ENCODE data around the gene RPAP2. TPM values are rescaled to one million over a fixed set of nuclear protein-coding genes. Genes with fewer than 3 reads are reported as not detected.

Gene RPAP2
- total RNA-seq, 1 experiment from 2014 or later: 19.8 TPM

DNA sequence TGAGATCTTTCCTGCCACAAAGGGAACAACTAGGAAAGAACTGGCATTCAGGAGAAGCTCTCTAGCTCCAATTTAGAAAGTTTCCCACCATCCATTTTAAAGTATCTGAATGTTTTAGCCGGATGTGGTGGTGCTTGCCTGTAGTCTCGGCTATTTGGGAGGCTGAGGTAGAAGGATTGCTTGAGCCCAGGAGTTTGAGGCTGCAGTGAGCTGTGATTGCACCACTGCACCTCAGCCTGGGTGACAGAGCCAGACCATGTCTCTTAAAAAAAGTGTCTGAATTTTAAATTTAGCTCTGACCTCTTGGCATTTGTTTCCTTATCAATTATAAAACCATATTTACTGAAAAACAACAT is 67.2 kb downstream of the RPAP2 start:
- H3K9me3 Mint-ChIP-seq: no peaks in the 10 kb centered on the region
- no peaks in the 10 kb centered on the region for H3K4me1 Mint-ChIP-seq
- H3K27ac Mint-ChIP-seq: no peak overlapping the region
- TF ChIP-seq, protein P1, sequence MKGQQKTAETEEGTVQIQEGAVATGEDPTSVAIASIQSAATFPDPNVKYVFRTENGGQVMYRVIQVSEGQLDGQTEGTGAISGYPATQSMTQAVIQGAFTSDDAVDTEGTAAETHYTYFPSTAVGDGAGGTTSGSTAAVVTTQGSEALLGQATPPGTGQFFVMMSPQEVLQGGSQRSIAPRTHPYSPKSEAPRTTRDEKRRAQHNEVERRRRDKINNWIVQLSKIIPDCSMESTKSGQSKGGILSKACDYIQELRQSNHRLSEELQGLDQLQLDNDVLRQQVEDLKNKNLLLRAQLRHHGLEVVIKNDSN (CRISPR knock-in tag; IDR thresholded peaks at IDR 0.05): no peak
- TF ChIP-seq, protein P2, sequence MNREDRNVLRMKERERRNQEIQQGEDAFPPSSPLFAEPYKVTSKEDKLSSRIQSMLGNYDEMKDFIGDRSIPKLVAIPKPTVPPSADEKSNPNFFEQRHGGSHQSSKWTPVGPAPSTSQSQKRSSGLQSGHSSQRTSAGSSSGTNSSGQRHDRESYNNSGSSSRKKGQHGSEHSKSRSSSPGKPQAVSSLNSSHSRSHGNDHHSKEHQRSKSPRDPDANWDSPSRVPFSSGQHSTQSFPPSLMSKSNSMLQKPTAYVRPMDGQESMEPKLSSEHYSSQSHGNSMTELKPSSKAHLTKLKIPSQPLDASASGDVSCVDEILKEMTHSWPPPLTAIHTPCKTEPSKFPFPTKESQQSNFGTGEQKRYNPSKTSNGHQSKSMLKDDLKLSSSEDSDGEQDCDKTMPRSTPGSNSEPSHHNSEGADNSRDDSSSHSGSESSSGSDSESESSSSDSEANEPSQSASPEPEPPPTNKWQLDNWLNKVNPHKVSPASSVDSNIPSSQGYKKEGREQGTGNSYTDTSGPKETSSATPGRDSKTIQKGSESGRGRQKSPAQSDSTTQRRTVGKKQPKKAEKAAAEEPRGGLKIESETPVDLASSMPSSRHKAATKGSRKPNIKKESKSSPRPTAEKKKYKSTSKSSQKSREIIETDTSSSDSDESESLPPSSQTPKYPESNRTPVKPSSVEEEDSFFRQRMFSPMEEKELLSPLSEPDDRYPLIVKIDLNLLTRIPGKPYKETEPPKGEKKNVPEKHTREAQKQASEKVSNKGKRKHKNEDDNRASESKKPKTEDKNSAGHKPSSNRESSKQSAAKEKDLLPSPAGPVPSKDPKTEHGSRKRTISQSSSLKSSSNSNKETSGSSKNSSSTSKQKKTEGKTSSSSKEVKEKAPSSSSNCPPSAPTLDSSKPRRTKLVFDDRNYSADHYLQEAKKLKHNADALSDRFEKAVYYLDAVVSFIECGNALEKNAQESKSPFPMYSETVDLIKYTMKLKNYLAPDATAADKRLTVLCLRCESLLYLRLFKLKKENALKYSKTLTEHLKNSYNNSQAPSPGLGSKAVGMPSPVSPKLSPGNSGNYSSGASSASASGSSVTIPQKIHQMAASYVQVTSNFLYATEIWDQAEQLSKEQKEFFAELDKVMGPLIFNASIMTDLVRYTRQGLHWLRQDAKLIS (CRISPR knock-in tag; IDR thresholded peaks at IDR 0.05; ENCODE audit: borderline replicate concordance): no peak
- H3K27me3 Mint-ChIP-seq (ENCODE audit: low read depth): no peaks in the 10 kb centered on the region
- CTCF ChIA-PET: no interaction called here
- H3K4me3 Mint-ChIP-seq: no peak overlapping the region
- ATAC-seq: no peak
- POLR2A ChIA-PET: no interaction called here
- H3K36me3 Mint-ChIP-seq: 0 out of 2 replicates have a peak, but pooled peaks cover 3% of the 10 kb centered on the region
- no peak for DNase-seq (ENCODE audit: low spot score)

DNA sequence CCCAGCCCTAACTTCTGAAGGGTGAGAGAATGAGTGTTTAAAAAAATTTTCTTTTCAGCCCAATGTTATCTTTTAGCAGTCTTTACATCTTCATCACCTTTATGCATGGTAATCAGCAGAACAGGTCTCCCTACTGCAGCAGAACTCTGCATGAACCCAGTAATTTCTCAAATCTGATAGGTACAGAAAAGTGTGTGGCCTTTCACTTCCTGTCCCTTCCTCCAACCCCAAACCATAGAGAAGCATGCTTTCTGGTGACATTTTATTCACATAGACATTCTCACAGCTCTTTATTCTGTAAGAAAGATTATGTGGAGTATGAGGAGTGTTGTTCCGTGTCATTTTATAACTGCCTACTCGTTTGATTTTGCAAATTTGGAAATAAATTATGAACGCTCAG is 68.6 kb downstream of the RPAP2 start:
- no peaks in the 10 kb centered on the region for H3K9me3 Mint-ChIP-seq
- H3K27me3 Mint-ChIP-seq (ENCODE audit: low read depth): no peaks in the 10 kb centered on the region
- no peak overlapping the region for H3K27ac Mint-ChIP-seq
- CTCF ChIA-PET: no interaction called here
- DNase-seq (ENCODE audit: low spot score): no peak
- POLR2A ChIA-PET: no interaction called here
- H3K4me3 Mint-ChIP-seq: no peak overlapping the region
- no peak for ATAC-seq
- no peak for TF ChIP-seq NR2C2 (CRISPR knock-in tag; IDR thresholded peaks at IDR 0.05)
- no peak for TF ChIP-seq RELA (CRISPR knock-in tag; IDR thresholded peaks at IDR 0.05; ENCODE audit: borderline replicate concordance)
- TF ChIP-seq ATF1 (CRISPR knock-in tag; IDR thresholded peaks at IDR 0.05): no peak
- no peak for TF ChIP-seq ZNF317 (CRISPR knock-in tag; IDR thresholded peaks at IDR 0.05; ENCODE audit: borderline replicate concordance, low read depth)
- no peak for TF ChIP-seq SMAD4 (CRISPR knock-in tag; IDR thresholded peaks at IDR 0.05)
- TF ChIP-seq, protein P3, sequence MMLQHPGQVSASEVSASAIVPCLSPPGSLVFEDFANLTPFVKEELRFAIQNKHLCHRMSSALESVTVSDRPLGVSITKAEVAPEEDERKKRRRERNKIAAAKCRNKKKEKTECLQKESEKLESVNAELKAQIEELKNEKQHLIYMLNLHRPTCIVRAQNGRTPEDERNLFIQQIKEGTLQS (CRISPR knock-in tag; conservative IDR thresholded peaks at IDR 0.05): no peak
- no peak for TF ChIP-seq ZNF219 (CRISPR knock-in tag; IDR thresholded peaks at IDR 0.05; ENCODE audit: borderline replicate concordance)
- TF ChIP-seq SOX15 (CRISPR knock-in tag; IDR thresholded peaks at IDR 0.05): no peak
- no peak for TF ChIP-seq ZNF232 (CRISPR knock-in tag; IDR thresholded peaks at IDR 0.05)
- no peak for TF ChIP-seq HMGA2 (CRISPR knock-in tag; IDR thresholded peaks at IDR 0.05)
- TF ChIP-seq, protein P4, sequence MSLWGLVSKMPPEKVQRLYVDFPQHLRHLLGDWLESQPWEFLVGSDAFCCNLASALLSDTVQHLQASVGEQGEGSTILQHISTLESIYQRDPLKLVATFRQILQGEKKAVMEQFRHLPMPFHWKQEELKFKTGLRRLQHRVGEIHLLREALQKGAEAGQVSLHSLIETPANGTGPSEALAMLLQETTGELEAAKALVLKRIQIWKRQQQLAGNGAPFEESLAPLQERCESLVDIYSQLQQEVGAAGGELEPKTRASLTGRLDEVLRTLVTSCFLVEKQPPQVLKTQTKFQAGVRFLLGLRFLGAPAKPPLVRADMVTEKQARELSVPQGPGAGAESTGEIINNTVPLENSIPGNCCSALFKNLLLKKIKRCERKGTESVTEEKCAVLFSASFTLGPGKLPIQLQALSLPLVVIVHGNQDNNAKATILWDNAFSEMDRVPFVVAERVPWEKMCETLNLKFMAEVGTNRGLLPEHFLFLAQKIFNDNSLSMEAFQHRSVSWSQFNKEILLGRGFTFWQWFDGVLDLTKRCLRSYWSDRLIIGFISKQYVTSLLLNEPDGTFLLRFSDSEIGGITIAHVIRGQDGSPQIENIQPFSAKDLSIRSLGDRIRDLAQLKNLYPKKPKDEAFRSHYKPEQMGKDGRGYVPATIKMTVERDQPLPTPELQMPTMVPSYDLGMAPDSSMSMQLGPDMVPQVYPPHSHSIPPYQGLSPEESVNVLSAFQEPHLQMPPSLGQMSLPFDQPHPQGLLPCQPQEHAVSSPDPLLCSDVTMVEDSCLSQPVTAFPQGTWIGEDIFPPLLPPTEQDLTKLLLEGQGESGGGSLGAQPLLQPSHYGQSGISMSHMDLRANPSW (CRISPR knock-in tag; conservative IDR thresholded peaks at IDR 0.05; ENCODE audit: low read depth): no peak
- no peaks in the 10 kb centered on the region for H3K4me1 Mint-ChIP-seq
- H3K36me3 Mint-ChIP-seq: 0 out of 2 replicates have a peak, but pooled peaks cover 3% of the 10 kb centered on the region

DNA sequence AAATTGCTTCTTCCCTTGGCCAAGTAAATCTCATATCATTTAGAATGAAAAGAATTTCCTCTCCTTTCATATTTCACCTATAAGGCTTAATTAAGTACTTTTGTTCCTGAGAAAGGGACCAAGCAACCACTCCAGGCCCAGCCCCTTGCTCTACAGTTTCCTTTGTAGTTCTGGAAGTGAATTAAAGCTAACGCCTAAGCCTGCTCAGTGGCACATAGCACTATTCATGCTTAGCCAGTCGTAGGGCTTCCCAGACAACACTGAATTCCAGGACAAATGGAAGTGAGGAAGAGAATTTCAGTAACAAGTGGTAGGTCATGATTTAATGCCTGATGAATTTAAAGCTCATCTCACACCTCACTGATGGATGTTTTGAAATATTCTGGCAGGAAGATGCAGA is 73.3 kb downstream of the RPAP2 start:
- ChIA-PET POLR2A (no interaction called here), CTCF (no interaction called here)
- no peaks in the 10 kb centered on the region for H3K27me3 Mint-ChIP-seq (ENCODE audit: low read depth)
- no peaks in the 10 kb centered on the region for H3K9me3 Mint-ChIP-seq
- H3K36me3 Mint-ChIP-seq: 0 out of 2 replicates have a peak, but pooled peaks cover 3% of the 10 kb centered on the region
- DNase-seq (ENCODE audit: low spot score): no peak
- no peak overlapping the region for H3K4me3 Mint-ChIP-seq
- no peaks in the 10 kb centered on the region for H3K4me1 Mint-ChIP-seq
- no peak for ATAC-seq
- H3K27ac Mint-ChIP-seq: no peak overlapping the region
- no peak for TF ChIP-seq NR1H2 (CRISPR knock-in tag; IDR thresholded peaks at IDR 0.05)
- TF ChIP-seq, protein P3 (CRISPR knock-in tag; conservative IDR thresholded peaks at IDR 0.05): no peak
- TF ChIP-seq NFYB (CRISPR knock-in tag; conservative IDR thresholded peaks at IDR 0.05; ENCODE audit: low read depth): no peak
- TF ChIP-seq, protein P5, sequence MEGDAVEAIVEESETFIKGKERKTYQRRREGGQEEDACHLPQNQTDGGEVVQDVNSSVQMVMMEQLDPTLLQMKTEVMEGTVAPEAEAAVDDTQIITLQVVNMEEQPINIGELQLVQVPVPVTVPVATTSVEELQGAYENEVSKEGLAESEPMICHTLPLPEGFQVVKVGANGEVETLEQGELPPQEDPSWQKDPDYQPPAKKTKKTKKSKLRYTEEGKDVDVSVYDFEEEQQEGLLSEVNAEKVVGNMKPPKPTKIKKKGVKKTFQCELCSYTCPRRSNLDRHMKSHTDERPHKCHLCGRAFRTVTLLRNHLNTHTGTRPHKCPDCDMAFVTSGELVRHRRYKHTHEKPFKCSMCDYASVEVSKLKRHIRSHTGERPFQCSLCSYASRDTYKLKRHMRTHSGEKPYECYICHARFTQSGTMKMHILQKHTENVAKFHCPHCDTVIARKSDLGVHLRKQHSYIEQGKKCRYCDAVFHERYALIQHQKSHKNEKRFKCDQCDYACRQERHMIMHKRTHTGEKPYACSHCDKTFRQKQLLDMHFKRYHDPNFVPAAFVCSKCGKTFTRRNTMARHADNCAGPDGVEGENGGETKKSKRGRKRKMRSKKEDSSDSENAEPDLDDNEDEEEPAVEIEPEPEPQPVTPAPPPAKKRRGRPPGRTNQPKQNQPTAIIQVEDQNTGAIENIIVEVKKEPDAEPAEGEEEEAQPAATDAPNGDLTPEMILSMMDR (IDR thresholded peaks at IDR 0.05): no peak
- TF ChIP-seq, protein P6, sequence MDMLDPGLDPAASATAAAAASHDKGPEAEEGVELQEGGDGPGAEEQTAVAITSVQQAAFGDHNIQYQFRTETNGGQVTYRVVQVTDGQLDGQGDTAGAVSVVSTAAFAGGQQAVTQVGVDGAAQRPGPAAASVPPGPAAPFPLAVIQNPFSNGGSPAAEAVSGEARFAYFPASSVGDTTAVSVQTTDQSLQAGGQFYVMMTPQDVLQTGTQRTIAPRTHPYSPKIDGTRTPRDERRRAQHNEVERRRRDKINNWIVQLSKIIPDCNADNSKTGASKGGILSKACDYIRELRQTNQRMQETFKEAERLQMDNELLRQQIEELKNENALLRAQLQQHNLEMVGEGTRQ (CRISPR knock-in tag; IDR thresholded peaks at IDR 0.05): no peak
- TF ChIP-seq FOXP1 (CRISPR knock-in tag; IDR thresholded peaks at IDR 0.05; ENCODE audit: borderline replicate concordance): no peak
- TF ChIP-seq, protein P7, sequence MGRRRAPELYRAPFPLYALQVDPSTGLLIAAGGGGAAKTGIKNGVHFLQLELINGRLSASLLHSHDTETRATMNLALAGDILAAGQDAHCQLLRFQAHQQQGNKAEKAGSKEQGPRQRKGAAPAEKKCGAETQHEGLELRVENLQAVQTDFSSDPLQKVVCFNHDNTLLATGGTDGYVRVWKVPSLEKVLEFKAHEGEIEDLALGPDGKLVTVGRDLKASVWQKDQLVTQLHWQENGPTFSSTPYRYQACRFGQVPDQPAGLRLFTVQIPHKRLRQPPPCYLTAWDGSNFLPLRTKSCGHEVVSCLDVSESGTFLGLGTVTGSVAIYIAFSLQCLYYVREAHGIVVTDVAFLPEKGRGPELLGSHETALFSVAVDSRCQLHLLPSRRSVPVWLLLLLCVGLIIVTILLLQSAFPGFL (CRISPR knock-in tag; IDR thresholded peaks at IDR 0.05; ENCODE audit: borderline replicate concordance): no peak
- TF ChIP-seq ETV6 (CRISPR knock-in tag; IDR thresholded peaks at IDR 0.05): no peak

Measured in WTC11 (cell line).